Measurements from ENCODE around the gene NOS3.

The NOS3 gene

GRCh38 chr7:150977382-150978125, 13.3 kb upstream of the NOS3 start:
- H3K36me3 ChIP-seq (ENCODE audit: control insufficient read depth, low read depth, low read length), result no peaks in the 10 kb centered on the region
- peaks cover 53% of the 10 kb centered on the region for H3K27me3 ChIP-seq (ENCODE audit: control insufficient read depth, insufficient read depth, low read length)
- H3K27ac ChIP-seq (ENCODE audit: low read length), result no peak overlapping the region
- H3K4me3 ChIP-seq (ENCODE audit: low read length), result peak overlapping the region; percentile 59
- H3K9ac ChIP-seq (ENCODE audit: low read length), result no peak overlapping the region
- H3K9me3 ChIP-seq (ENCODE audit: control insufficient read depth, low read depth, low read length), result no peaks in the 10 kb centered on the region
- peaks cover 42% of the 10 kb centered on the region for H3K4me1 ChIP-seq (ENCODE audit: control insufficient read depth, low read depth, low read length)

GRCh38 chr7:150978126-150978789, 12.6 kb upstream of the NOS3 start, which contains the start of gene KCNH2:
Gene KCNH2 (minus strand): TSS chr7:150978321. CDS start chr7:150977913, 408 bp downstream.
- H3K36me3 ChIP-seq (ENCODE audit: control insufficient read depth, low read depth, low read length), result no peaks in the 10 kb centered on the region
- H3K9me3 ChIP-seq (ENCODE audit: control insufficient read depth, low read depth, low read length), result no peaks in the 10 kb centered on the region
- H3K9ac ChIP-seq (ENCODE audit: low read length), result no peak within 1 kb of the TSS
- H3K4me3 ChIP-seq (ENCODE audit: low read length), result peak within 1 kb of the TSS; percentile 75
- H3K27ac ChIP-seq (ENCODE audit: low read length), result no peak within 1 kb of the TSS
- H3K4me1 ChIP-seq (ENCODE audit: control insufficient read depth, low read depth, low read length), result peaks cover 42% of the 10 kb centered on the region
- H3K27me3 ChIP-seq (ENCODE audit: control insufficient read depth, insufficient read depth, low read length), result peaks cover 60% of the 10 kb centered on the region

- no peaks in the 10 kb centered on the region for H3K36me3 ChIP-seq (ENCODE audit: control insufficient read depth, low read depth, low read length)
- H3K9me3 ChIP-seq (ENCODE audit: control insufficient read depth, low read depth, low read length), result no peaks in the 10 kb centered on the region
- H3K27ac ChIP-seq (ENCODE audit: low read length), result no peak overlapping the region
- H3K27me3 ChIP-seq (ENCODE audit: control insufficient read depth, insufficient read depth, low read length), result peaks cover 64% of the 10 kb centered on the region
- peak overlapping the region; percentile 75 for H3K4me3 ChIP-seq (ENCODE audit: low read length)
- peaks cover 36% of the 10 kb centered on the region for H3K4me1 ChIP-seq (ENCODE audit: control insufficient read depth, low read depth, low read length)
- H3K9ac ChIP-seq (ENCODE audit: low read length), result peak overlapping the region; percentile 12
These were observed 11.0 kb upstream of the NOS3 start for GRCh38 chr7:150979713-150980390.

- peaks cover 57% of the 10 kb centered on the region for H3K27me3 ChIP-seq (ENCODE audit: control insufficient read depth, insufficient read depth, low read length)
- H3K27ac ChIP-seq (ENCODE audit: low read length), result no peak overlapping the region
These were observed 10.2 kb upstream of the NOS3 start for GRCh38 chr7:150980663-150981062.

GRCh38 chr7:150981644-150982043, 9.2 kb upstream of the NOS3 start:
- Histone ChIP-seq H3K4me3 (ENCODE audit: low read length) (no peak overlapping the region), H3K27ac (ENCODE audit: low read length) (no peak overlapping the region), H3K9ac (ENCODE audit: low read length) (no peak overlapping the region), H3K4me1 (ENCODE audit: control insufficient read depth, low read depth, low read length) (peaks cover 21% of the 10 kb centered on the region), H3K9me3 (ENCODE audit: control insufficient read depth, low read depth, low read length) (no peaks in the 10 kb centered on the region), H3K36me3 (ENCODE audit: control insufficient read depth, low read depth, low read length) (no peaks in the 10 kb centered on the region), H3K27me3 (ENCODE audit: control insufficient read depth, insufficient read depth, low read length) (peaks cover 48% of the 10 kb centered on the region)

More at GRCh38 chr7:150980663-150981062, 10.2 kb upstream of the NOS3 start:
- Histone ChIP-seq H3K36me3 (ENCODE audit: control insufficient read depth, low read depth, low read length) (no peaks in the 10 kb centered on the region), H3K9me3 (ENCODE audit: control insufficient read depth, low read depth, low read length) (no peaks in the 10 kb centered on the region), H3K4me3 (ENCODE audit: low read length) (peak overlapping the region; percentile 13), H3K9ac (ENCODE audit: low read length) (no peak overlapping the region), H3K4me1 (ENCODE audit: control insufficient read depth, low read depth, low read length) (peaks cover 30% of the 10 kb centered on the region)

- H3K27ac ChIP-seq (ENCODE audit: low read length), result no peak overlapping the region
- no peaks in the 10 kb centered on the region for H3K36me3 ChIP-seq (ENCODE audit: control insufficient read depth, low read depth, low read length)
- no peak overlapping the region for H3K9ac ChIP-seq (ENCODE audit: low read length)
- no peak overlapping the region for H3K4me3 ChIP-seq (ENCODE audit: low read length)
- H3K27me3 ChIP-seq (ENCODE audit: control insufficient read depth, insufficient read depth, low read length), result peaks cover 40% of the 10 kb centered on the region
- peaks cover 15% of the 10 kb centered on the region for H3K4me1 ChIP-seq (ENCODE audit: control insufficient read depth, low read depth, low read length)
- H3K9me3 ChIP-seq (ENCODE audit: control insufficient read depth, low read depth, low read length), result no peaks in the 10 kb centered on the region
These were observed 8.5 kb upstream of the NOS3 start for GRCh38 chr7:150982351-150982750.

- no peaks in the 10 kb centered on the region for H3K9me3 ChIP-seq (ENCODE audit: control insufficient read depth, low read depth, low read length)
- peaks cover 17% of the 10 kb centered on the region for H3K4me1 ChIP-seq (ENCODE audit: control insufficient read depth, low read depth, low read length)
- no peak overlapping the region for H3K4me3 ChIP-seq (ENCODE audit: low read length)
- no peak overlapping the region for H3K27ac ChIP-seq (ENCODE audit: low read length)
- H3K27me3 ChIP-seq (ENCODE audit: control insufficient read depth, insufficient read depth, low read length), result peaks cover 38% of the 10 kb centered on the region
- no peaks in the 10 kb centered on the region for H3K36me3 ChIP-seq (ENCODE audit: control insufficient read depth, low read depth, low read length)
- no peak overlapping the region for H3K9ac ChIP-seq (ENCODE audit: low read length)
These were observed 6.9 kb upstream of the NOS3 start for GRCh38 chr7:150983893-150984368.

GRCh38 chr7:150986099-150986512, 4.7 kb upstream of the NOS3 start:
- Histone ChIP-seq H3K9ac (ENCODE audit: low read length) (no peak overlapping the region), H3K4me3 (ENCODE audit: low read length) (no peak overlapping the region), H3K9me3 (ENCODE audit: control insufficient read depth, low read depth, low read length) (no peaks in the 10 kb centered on the region), H3K4me1 (ENCODE audit: control insufficient read depth, low read depth, low read length) (peaks cover 5% of the 10 kb centered on the region), H3K27ac (ENCODE audit: low read length) (no peak overlapping the region), H3K36me3 (ENCODE audit: control insufficient read depth, low read depth, low read length) (no peaks in the 10 kb centered on the region), H3K27me3 (ENCODE audit: control insufficient read depth, insufficient read depth, low read length) (peaks cover 22% of the 10 kb centered on the region)

GRCh38 chr7:150986556-150986955, 4.3 kb upstream of the NOS3 start:
- Histone ChIP-seq H3K9ac (ENCODE audit: low read length) (no peak overlapping the region), H3K4me3 (ENCODE audit: low read length) (no peak overlapping the region), H3K36me3 (ENCODE audit: control insufficient read depth, low read depth, low read length) (no peaks in the 10 kb centered on the region), H3K9me3 (ENCODE audit: control insufficient read depth, low read depth, low read length) (no peaks in the 10 kb centered on the region), H3K27ac (ENCODE audit: low read length) (no peak overlapping the region), H3K4me1 (ENCODE audit: control insufficient read depth, low read depth, low read length) (peaks cover 5% of the 10 kb centered on the region), H3K27me3 (ENCODE audit: control insufficient read depth, insufficient read depth, low read length) (peaks cover 17% of the 10 kb centered on the region)

GRCh38 chr7:150988230-150989226, 2.3 kb upstream of the NOS3 start:
- H3K9me3 ChIP-seq (ENCODE audit: control insufficient read depth, low read depth, low read length), result no peaks in the 10 kb centered on the region
- H3K9ac ChIP-seq (ENCODE audit: low read length), result no peak overlapping the region
- H3K27me3 ChIP-seq (ENCODE audit: control insufficient read depth, insufficient read depth, low read length), result peaks cover 1% of the 10 kb centered on the region
- peaks cover 12% of the 10 kb centered on the region for H3K4me1 ChIP-seq (ENCODE audit: control insufficient read depth, low read depth, low read length)
- no peak overlapping the region for H3K27ac ChIP-seq (ENCODE audit: low read length)
- no peaks in the 10 kb centered on the region for H3K36me3 ChIP-seq (ENCODE audit: control insufficient read depth, low read depth, low read length)
- peak overlapping the region; percentile 58 for H3K4me3 ChIP-seq (ENCODE audit: low read length)

All from iPS-18a (cell line).